GM23338 (cell line): ENCODE results near the gene AASDH. TPM values are rescaled to one million over a fixed set of nuclear protein-coding genes. Genes with fewer than 3 reads are reported as not detected.

ENCODE experiments used
- ATAC-seq: fragments of 200-7000 bp; cut with Tn5 transposase; 3 replicates; pipeline ENCODE4 v1.9.1; 2020
- DNase-seq: peaks from one replicate; pipeline ENCODE4 v3.0.0-alpha.2; 2015; ENCODE audit warnings: low spot score
- H2AFZ ChIP-seq: fragments of 200-600 bp; sonication (generic); 2 replicates; pipeline ENCODE4 v1.8.0; 2016; ENCODE audit warnings: antibody characterized with exemption, mild to moderate bottlenecking, moderate library complexity
- H3F3A ChIP-seq: fragments of 200-600 bp; sonication (generic); replicated peaks from 2 replicates; pipeline ENCODE4 v1.8.0; 2017; ENCODE audit warnings: antibody characterized with exemption, mixed run types, low read depth
- H3K27ac ChIP-seq: fragments of 200-600 bp; sonication (generic); 2 replicates; pipeline ENCODE4 v1.6.1; 2016; ENCODE audit warnings: low read depth
- H3K27me3 ChIP-seq: fragments of 200-600 bp; sonication (generic); 2 replicates; pipeline ENCODE4 v1.8.0; 2016; ENCODE audit warnings: mild to moderate bottlenecking, mixed run types, moderate library complexity; ENCODE audit not compliant: insufficient read depth
- H3K36me3 ChIP-seq: fragments of 200-600 bp; sonication (generic); 2 replicates; pipeline ENCODE4 v1.8.0; 2016; ENCODE audit warnings: mild to moderate bottlenecking; ENCODE audit not compliant: insufficient read depth
- H3K4me1 ChIP-seq: fragments of 200-600 bp; sonication (generic); 2 replicates; pipeline ENCODE4 v1.8.0; 2016; ENCODE audit warnings: mild to moderate bottlenecking, moderate library complexity; ENCODE audit not compliant: insufficient read depth
- H3K4me2 ChIP-seq: fragments of 200-600 bp; sonication (generic); 2 replicates; pipeline ENCODE4 v1.7.1; 2017; ENCODE audit warnings: mixed run types
- H3K4me3 ChIP-seq: fragments of 200-600 bp; sonication (generic); 2 replicates; pipeline ENCODE4 v1.6.1; 2016; ENCODE audit warnings: mixed run types
- H3K79me2 ChIP-seq: fragments of 200-600 bp; sonication (generic); replicated peaks from 2 replicates; pipeline ENCODE4 v1.8.0; 2017; ENCODE audit warnings: mild to moderate bottlenecking; ENCODE audit not compliant: insufficient read depth
- H3K9me2 ChIP-seq: fragments of 200-600 bp; sonication (generic); 2 replicates; pipeline ENCODE4 v1.8.0; 2017; ENCODE audit not compliant: insufficient read depth
- H4K20me1 ChIP-seq: fragments of 200-600 bp; sonication (generic); replicated peaks from 2 replicates; pipeline ENCODE4 v1.8.0; 2017; ENCODE audit warnings: mild to moderate bottlenecking; ENCODE audit not compliant: insufficient read depth
- H3K27ac Mint-ChIP-seq: 2 replicates; pipeline ENCODE4 v1.8.0; 2020; ENCODE audit warnings: inconsistent platforms, mild to moderate bottlenecking, moderate library complexity, mixed read lengths
- H3K27me3 Mint-ChIP-seq: 3 replicates; pipeline ENCODE4 v1.8.0; 2022; ENCODE audit warnings: low read depth, mild to moderate bottlenecking, moderate library complexity, mixed read lengths, inconsistent platforms; ENCODE audit not compliant: insufficient read depth, poor library complexity
- H3K36me3 Mint-ChIP-seq: 3 replicates; pipeline ENCODE4 v1.8.0; 2021; ENCODE audit warnings: low read depth, mild to moderate bottlenecking, inconsistent platforms, moderate library complexity, mixed read lengths
- H3K4me1 Mint-ChIP-seq: 3 replicates; pipeline ENCODE4 v1.8.0; 2020; ENCODE audit warnings: mild to moderate bottlenecking, inconsistent platforms, mixed read lengths
- H3K4me3 Mint-ChIP-seq: 3 replicates; pipeline ENCODE4 v1.8.0; 2021; ENCODE audit warnings: moderate library complexity, mild to moderate bottlenecking, inconsistent platforms, mixed read lengths
- H3K9me3 Mint-ChIP-seq: 3 replicates; pipeline ENCODE4 v1.8.0; 2020; ENCODE audit warnings: moderate library complexity, mild to moderate bottlenecking, inconsistent platforms, mixed read lengths
- CREB1 ChIP-seq: fragments of 250-450 bp; sonication (Bioruptor Pico); IDR thresholded peaks from 2 replicates; pipeline ENCODE4 v1.5.0; 2020; ENCODE audit warnings: low read depth, mild to moderate bottlenecking, moderate library complexity
- ETS1 ChIP-seq: IDR thresholded peaks from 2 replicates; pipeline ENCODE4 v1.6.1; 2016; ENCODE audit warnings: antibody characterized with exemption
- EZH2 ChIP-seq: fragments of 200-600 bp; sonication (generic); IDR thresholded peaks from one replicate; pipeline ENCODE4 v1.8.0; 2017; ENCODE audit warnings: antibody characterized with exemption, mild to moderate bottlenecking, low read depth; ENCODE audit not compliant: unreplicated experiment
- NANOG ChIP-seq: IDR thresholded peaks from 2 replicates; pipeline ENCODE4 v1.6.1; 2016; ENCODE audit warnings: antibody characterized with exemption, borderline replicate concordance
- POLR2AphosphoS5 ChIP-seq: IDR thresholded peaks from 2 replicates; pipeline ENCODE4 v1.6.1; 2016; ENCODE audit warnings: antibody characterized with exemption, low read depth
- REST ChIP-seq: IDR thresholded peaks from one replicate; pipeline ENCODE4 v1.6.1; 2018; ENCODE audit warnings: antibody characterized with exemption; ENCODE audit not compliant: unreplicated experiment
- STAT1 ChIP-seq: IDR thresholded peaks from one replicate; pipeline ENCODE4 v1.6.1; 2016; ENCODE audit warnings: antibody characterized with exemption; ENCODE audit not compliant: unreplicated experiment
- ZNF114 ChIP-seq: fragments of 250-450 bp; sonication (Bioruptor Pico); IDR thresholded peaks from 2 replicates; pipeline ENCODE4 v1.5.0; 2020; ENCODE audit warnings: mild to moderate bottlenecking, moderate library complexity
- ZNF462 ChIP-seq: fragments of 250-450 bp; sonication (Bioruptor Pico); IDR thresholded peaks from 2 replicates; pipeline ENCODE4 v1.5.0; 2020; ENCODE audit warnings: mild to moderate bottlenecking, moderate library complexity
- polyA plus RNA-seq: library from polyadenylated mRNA; unstranded; fragments of >200 nt; fragmentation: Nextera tagmentation; extraction: Ambion mirVana; gene quantifications from 2 replicates; pipeline ENCODE4 v1.2.1, GENCODE V29; 2016
- total RNA-seq: library from RNA; depleted of rRNA; stranded (reverse); fragments of >200 nt; shearing (Covaris generic); gene quantifications from 2 replicates; pipeline ENCODE4 v1.2.3, GENCODE V29; 2014

Gene AASDH
- total and polyA plus RNA-seq, 2 experiments from 2014 or later = 12.2 to 35.6 TPM

- H3K4me1 ChIP-seq = no peaks in the 10 kb centered on the region
- no peak for TF ChIP-seq REST
- no peak for TF ChIP-seq POLR2AphosphoS5
- no peak for TF ChIP-seq STAT1
- TF ChIP-seq ZNF114 (CRISPR knock-in tag) = no peak
- TF ChIP-seq CREB1 = no peak
- no peak for TF ChIP-seq ZNF462 (CRISPR knock-in tag)
- TF ChIP-seq EZH2 = no peak
- TF ChIP-seq ETS1 = no peak
- no peak for TF ChIP-seq NANOG
- H3K4me3 ChIP-seq = no peak overlapping the region
- Mint-ChIP-seq H3K27me3 (peaks cover 2% of the 10 kb centered on the region), H3K4me3 (no peak overlapping the region), H3K36me3 (peaks cover 20% of the 10 kb centered on the region), H3K27ac (peak overlapping the region; percentile 35; the same call in 1 of the 2 replicates), H3K9me3 (no peaks in the 10 kb centered on the region), H3K4me1 (peaks cover 3% of the 10 kb centered on the region; the same call in 1 of the 3 replicates)
- no peaks in the 10 kb centered on the region for H3K9me2 ChIP-seq
- no peak overlapping the region for H3K27ac ChIP-seq
- no peak overlapping the region for H3K4me2 ChIP-seq
- no peaks in the 10 kb centered on the region for H4K20me1 ChIP-seq
- ATAC-seq = no peak
- no peaks in the 10 kb centered on the region for H3F3A ChIP-seq
- DNase-seq = no peak
- H3K36me3 ChIP-seq = no peaks in the 10 kb centered on the region
- no peak overlapping the region for H2AFZ ChIP-seq
- no peaks in the 10 kb centered on the region for H3K27me3 ChIP-seq
- no peaks in the 10 kb centered on the region for H3K79me2 ChIP-seq
These were observed 68.7 kb downstream of the AASDH start for GRCh38 chr4:56318555-56318954.
